H4 (cell line): ENCODE measurements around the gene TARBP1. TPM values are rescaled to one million over a fixed set of nuclear protein-coding genes. Genes with fewer than 3 reads are reported as not detected.

Experiments used
- DNase-seq: peaks from one replicate; pipeline ENCODE4 v3.0.0-alpha.2; 2015; ENCODE audit warnings: low spot score
- total RNA-seq: library from RNA; depleted of rRNA; stranded (reverse); fragments of >200 nt; shearing (Covaris generic); gene quantifications from 2 replicates; pipeline ENCODE4 v1.2.3, GENCODE V29; 2014

TARBP1 gene
- total RNA-seq, 1 experiment from 2014 or later, result 16.7 TPM

- DNase-seq, result peak; percentile 70
Measured at GRCh38 chr1:234486858-234487840, 8.2 kb upstream of the TARBP1 start.

DNA sequence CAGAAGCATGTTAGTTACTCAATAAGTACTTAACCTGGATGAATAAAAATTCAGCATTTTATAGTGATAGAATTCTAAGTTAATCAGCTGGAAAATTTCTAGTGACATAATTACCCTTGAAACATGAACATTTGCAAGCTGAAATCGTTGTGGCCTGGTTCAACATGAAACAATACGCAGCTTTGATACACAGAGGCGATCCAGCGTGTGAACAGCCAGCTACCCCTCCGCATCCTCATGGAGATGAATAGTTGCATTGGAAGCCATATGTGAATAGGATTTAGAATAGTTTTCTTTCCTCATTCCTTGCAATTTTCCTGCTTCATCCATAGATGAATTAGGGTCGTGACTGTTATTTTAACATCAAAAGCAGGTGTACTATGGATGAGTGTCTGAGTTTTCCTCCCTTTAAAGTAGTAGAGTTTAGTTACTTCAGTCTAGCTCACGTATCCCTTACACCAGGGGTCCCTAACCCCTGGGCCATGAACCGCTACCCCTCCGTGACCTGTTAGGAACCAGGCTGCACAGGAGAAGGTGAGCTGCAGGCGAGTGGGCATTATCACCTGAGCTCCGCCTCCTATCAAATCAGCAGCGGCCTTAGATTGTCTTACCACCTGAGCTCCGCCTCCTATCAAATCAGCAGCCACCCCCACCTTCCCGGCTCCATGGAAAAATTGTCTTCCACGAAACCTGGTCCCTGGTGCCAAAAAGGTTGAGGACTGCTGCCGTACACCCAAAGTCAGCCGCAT, 6.2 kb upstream of the TARBP1 start:
- no peak for DNase-seq

GRCh38 chr1:234484218-234484617, 5.2 kb upstream of the TARBP1 start:
- DNase-seq, result no peak

DNA sequence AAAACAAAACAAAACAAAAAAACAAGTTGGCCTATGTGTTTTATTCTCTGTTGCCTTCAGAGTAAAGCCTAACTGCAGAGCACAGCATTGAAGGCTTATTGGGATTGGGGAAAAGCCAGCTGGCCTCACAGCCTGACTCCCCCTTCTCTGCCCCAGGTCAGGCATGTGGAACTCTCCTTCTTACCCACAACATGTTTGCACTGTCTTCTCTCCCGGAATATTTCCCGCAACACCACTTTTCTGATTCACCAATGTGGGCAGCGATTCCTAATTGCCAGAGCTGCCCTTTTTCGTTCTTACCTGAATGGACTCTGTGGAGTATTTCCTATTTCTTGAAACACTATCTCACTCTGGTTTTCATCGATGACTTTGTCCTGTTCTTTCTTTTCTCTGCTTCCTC, 2.8 kb upstream of the TARBP1 start:
- no peak for DNase-seq

DNA sequence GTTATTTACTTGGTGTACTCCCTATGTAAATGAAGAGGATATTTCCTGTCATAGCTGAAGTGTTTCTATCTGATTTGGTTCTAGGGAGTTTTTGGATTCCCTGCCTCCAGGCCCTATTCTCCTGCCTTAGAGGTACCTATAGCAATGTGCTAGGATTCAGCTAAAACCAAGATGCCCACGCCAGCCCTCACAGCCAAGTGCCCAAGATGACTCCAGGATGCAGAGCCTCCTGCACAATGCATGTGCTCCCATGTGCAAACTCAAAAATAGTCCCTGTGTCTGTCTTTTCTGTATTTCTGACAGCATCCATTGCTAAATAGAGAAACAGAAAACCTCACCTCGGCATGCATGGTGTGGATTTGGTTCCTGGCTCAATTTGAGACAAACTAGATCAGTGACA, 887 bp upstream of the TARBP1 start:
- DNase-seq, result no peak

GRCh38 chr1:234479310-234479559, 256 bp upstream of the TARBP1 start:
- DNase-seq, result no peak

- no peak for DNase-seq
Measured at GRCh38 chr1:234478152-234478480, 863 bp downstream of the TARBP1 start.

DNA sequence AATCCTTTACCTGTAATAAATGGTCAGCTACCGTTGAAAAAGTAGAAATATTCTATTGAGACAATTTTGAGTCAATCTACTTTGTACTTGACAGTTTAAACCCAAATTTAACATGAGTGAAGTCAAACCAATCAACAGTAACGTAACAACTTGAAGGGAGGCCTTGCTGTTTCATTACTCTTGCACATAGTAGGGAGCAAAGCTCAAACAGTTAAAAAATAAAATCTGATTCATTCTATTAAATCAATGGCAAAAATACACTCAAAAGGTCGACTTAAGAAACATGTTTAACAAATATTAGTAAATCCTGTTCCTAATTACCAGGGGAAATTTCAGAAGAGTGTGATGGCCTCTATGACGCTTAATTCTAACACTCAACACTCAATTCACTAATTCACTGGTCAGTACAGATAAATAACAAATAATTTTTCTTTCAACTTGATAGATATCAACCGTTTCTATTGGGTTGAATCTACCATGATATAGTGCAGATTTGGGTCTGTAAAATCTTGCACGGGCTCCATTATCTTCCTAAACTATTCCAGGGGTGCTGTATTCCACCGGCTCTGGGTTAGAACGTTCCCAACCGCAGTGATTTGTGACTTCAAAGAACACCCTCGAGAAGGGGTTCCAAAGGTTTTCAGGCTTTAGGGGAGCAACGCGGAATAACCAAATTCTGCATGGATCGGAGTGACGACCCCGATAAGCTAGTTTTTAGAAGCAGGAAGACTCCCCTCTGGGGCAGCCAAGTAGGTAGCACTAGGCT, 1.4 kb downstream of the TARBP1 start:
- no peak for DNase-seq

DNA sequence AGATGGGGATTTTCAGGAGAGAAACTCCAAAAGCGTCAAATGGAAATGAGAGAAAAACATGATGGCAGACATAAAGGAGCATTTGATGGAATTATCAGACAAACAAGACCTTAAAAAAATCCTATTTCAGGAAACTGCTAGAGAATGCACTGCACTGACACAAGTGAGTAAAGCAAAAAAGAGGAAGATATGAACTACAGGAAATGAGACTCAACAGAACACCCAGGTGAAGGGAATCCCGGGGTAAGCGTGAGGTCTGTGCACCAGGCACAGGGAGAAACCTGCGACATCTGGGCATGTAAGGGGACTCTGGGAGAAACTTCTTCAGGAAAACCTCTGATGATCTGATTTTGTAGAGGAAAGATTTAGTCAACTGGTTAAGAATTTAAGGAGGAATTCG, 2.8 kb downstream of the TARBP1 start:
- DNase-seq, result no peak

- no peak for DNase-seq
Measured at GRCh38 chr1:234475167-234475793, 3.7 kb downstream of the TARBP1 start.

- DNase-seq, result no peak
Measured at GRCh38 chr1:234474375-234474774, 4.6 kb downstream of the TARBP1 start.

GRCh38 chr1:234473118-234473517, 5.9 kb downstream of the TARBP1 start:
- no peak for DNase-seq

- no peak for DNase-seq
Measured at GRCh38 chr1:234469376-234469775, 9.6 kb downstream of the TARBP1 start.

DNA sequence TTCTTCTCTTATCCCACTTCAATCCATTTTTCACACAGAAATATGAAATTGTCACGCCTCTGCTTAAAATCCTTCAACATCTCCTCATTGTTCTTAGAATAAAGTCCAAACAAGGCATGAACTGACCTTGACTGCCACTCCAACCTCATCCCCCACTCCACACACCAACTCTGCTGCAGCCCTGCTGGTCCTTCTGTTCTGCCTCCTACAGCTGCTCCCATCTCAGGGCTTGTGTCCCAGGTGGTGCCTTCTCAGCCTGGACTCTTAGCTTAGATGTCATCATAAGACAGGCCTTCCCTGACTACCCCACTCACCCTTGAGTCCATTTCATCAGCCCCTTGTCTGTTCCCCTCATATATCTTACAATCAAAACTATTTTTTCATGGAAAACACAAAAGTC, 10.4 kb downstream of the TARBP1 start:
- DNase-seq, result no peak

- no peak for DNase-seq
Measured at GRCh38 chr1:234467821-234468220, 11.2 kb downstream of the TARBP1 start.

DNA sequence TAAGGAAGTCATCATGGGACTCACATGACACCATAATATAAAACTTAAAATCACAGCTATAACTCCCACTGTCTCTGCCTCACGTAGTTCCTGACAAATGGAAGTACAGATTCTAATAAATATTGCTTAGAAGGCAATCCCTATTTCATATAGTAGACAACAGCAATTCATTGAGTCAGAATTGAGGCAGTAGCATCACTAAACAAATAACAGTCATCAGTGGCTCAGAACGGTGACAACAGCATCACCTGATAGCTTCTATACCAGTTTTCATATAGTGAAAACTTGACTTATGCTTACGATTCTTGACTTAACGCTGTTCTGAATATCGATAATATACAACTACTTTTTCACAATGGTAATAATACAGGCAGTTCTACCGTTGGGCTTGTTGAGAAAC, 12.0 kb downstream of the TARBP1 start:
- no peak for DNase-seq

GRCh38 chr1:234463749-234464148, 15.2 kb downstream of the TARBP1 start:
- no peak for DNase-seq

DNA sequence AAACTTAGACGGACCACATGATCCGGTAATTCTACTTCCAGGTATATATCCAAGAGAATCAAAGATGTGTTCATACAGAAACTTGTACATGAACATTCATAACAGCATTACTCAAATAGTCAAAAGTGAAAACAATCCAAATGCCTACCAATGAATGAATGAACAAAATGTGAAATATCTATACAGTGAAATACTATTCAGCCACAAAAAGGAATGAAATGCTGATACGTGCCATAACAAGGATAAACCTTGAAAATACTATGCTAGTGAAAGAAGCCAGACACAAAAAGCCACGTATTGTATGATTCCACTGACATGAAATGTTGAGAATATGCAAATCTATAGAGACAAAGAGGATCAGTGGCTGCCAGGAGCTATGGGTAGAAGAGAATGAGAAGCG, 18.3 kb downstream of the TARBP1 start:
- no peak for DNase-seq

GRCh38 chr1:234458352-234459017, 20.5 kb downstream of the TARBP1 start:
- no peak for DNase-seq

DNA sequence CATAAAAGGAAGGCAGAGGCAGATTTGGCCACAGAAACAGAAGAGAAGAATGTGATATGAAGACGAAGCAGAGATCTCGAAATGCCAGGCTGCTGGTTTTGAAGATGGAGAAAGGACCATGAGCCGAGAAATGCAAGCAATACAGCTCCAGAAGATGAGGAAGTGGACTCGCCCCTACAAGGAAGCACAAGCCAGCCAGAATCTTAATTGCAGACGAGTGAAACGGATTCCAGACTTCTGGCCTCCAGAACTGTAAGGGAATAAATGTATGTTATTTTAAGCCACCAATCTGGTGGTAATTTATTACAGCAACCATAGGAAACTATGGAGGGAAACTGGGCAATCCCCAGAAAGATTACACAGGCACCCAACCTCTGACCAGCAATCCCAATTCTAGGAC, 24.1 kb downstream of the TARBP1 start:
- DNase-seq, result no peak

GRCh38 chr1:234452406-234452965, 26.5 kb downstream of the TARBP1 start:
- no peak for DNase-seq
